Measurements from ENCODE around the gene LDLRAD4. TPM values are rescaled to one million over a fixed set of nuclear protein-coding genes. Genes with fewer than 3 reads are reported as not detected.
"Not testable (repeated sequence)": the region's sequence is repeated elsewhere in the genome, so short reads cannot be mapped to it uniquely, and the experiment has no call there.

LDLRAD4 gene
- total RNA-seq, 4 donors from 2014 or later, result 14.0 to 36.9 (median 29.3) TPM

DNA sequence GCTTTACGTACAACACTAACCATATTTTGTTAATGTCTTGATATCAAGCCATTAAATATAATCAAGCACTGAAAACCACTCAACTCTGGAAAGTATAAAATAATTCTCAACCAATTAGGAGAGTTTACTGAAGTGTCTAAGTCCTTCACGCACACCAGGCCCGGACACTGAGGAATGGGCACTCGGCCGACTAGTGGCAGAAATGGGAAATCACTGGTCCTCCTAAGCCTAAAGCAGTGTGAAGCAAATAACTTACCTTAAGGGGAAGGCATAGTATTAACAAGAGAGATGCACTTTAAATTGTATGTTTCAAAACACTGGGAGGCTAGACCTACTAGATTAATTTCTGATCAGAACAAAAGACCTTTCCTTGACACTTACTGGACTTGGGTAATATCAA, 462.1 kb downstream of the LDLRAD4 start:
- Histone ChIP-seq H3K9me3 (no peaks in the 10 kb centered on the region), H3K4me3 (no peak overlapping the region), H3K27ac (no peak overlapping the region), H3K27me3 (no peaks in the 10 kb centered on the region), H3K4me1 (peaks cover 0 to 5% (median 0%) of the 10 kb centered on the region in 4 donors), H3K36me3 (no peaks in the 10 kb centered on the region)
- WGBS, 2 donors, result 74 to 76% methylated on average over 5 of the region's 5 CpGs
- DNase-seq (ENCODE audit: low spot score in 2 of 2), result no peak
- TF ChIP-seq, protein P1, sequence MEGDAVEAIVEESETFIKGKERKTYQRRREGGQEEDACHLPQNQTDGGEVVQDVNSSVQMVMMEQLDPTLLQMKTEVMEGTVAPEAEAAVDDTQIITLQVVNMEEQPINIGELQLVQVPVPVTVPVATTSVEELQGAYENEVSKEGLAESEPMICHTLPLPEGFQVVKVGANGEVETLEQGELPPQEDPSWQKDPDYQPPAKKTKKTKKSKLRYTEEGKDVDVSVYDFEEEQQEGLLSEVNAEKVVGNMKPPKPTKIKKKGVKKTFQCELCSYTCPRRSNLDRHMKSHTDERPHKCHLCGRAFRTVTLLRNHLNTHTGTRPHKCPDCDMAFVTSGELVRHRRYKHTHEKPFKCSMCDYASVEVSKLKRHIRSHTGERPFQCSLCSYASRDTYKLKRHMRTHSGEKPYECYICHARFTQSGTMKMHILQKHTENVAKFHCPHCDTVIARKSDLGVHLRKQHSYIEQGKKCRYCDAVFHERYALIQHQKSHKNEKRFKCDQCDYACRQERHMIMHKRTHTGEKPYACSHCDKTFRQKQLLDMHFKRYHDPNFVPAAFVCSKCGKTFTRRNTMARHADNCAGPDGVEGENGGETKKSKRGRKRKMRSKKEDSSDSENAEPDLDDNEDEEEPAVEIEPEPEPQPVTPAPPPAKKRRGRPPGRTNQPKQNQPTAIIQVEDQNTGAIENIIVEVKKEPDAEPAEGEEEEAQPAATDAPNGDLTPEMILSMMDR (IDR thresholded peaks at IDR 0.05), result peak in 2 of 5 experiments; percentile 18 to 29
- no peak for TF ChIP-seq EP300 (IDR thresholded peaks at IDR 0.05)

DNA sequence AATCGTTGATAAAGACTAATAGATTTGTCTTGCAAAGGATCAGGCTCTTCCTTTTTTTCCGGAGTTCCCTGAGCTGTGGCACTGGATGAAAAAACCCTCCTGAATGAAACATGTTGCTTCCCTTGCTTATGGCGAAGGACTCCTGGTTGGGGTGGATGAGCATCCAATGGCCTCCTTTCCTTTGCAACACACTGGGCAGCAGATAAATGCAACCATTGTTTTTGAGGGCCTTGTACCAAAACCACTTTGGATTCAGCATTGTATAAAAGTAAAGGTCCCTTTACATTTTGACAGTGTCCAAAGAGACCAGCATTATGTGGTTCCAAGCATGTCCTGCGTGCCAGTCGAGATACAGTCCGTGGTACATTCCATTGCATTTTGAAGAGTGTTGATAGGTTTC, 463.1 kb downstream of the LDLRAD4 start:
- H3K36me3 ChIP-seq, result no peaks in the 10 kb centered on the region
- TF ChIP-seq EP300 (IDR thresholded peaks at IDR 0.05), result no peak
- TF ChIP-seq POLR2A (IDR thresholded peaks at IDR 0.05), result no peak
- TF ChIP-seq, protein P1 (IDR thresholded peaks at IDR 0.05), result no peak

DNA sequence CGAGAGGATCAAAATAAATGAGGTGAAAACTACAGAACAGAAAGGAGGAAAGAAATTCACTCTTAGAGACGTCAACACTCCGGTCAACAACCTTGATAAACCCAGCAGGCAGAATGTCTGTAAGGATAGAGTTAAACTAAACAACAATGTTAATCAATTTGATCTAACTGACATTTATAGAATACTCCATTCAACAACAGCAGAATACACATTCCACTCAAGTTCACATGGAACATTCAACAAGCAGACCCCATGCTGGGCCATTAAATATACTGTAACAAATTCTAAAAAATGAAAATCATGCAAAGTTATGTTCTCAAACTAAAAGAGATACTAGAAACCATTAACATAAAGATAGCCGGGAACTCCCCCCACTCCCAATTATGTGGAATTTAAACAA, 466.0 kb downstream of the LDLRAD4 start:
- H3K9me3 ChIP-seq, result peaks cover 0 to 3% (median 0%) of the 10 kb centered on the region in 4 donors
- TF ChIP-seq, protein P1 (IDR thresholded peaks at IDR 0.05), result no peak
- TF ChIP-seq EP300 (IDR thresholded peaks at IDR 0.05), result no peak
- TF ChIP-seq POLR2A (IDR thresholded peaks at IDR 0.05), result no peak

More for the DNA sequence above, 463.1 kb downstream of the LDLRAD4 start:
- Histone ChIP-seq H3K4me3 (no peak overlapping the region), H3K4me1 (peaks cover 0 to 8% (median 0%) of the 10 kb centered on the region in 4 donors), H3K9me3 (no peaks in the 10 kb centered on the region), H3K27ac (no peak overlapping the region), H3K27me3 (no peaks in the 10 kb centered on the region)
- no peak for DNase-seq (ENCODE audit: low spot score in 2 of 2)
- WGBS, 2 donors, result 66 to 68% methylated on average over 6 of the region's 6 CpGs

DNA sequence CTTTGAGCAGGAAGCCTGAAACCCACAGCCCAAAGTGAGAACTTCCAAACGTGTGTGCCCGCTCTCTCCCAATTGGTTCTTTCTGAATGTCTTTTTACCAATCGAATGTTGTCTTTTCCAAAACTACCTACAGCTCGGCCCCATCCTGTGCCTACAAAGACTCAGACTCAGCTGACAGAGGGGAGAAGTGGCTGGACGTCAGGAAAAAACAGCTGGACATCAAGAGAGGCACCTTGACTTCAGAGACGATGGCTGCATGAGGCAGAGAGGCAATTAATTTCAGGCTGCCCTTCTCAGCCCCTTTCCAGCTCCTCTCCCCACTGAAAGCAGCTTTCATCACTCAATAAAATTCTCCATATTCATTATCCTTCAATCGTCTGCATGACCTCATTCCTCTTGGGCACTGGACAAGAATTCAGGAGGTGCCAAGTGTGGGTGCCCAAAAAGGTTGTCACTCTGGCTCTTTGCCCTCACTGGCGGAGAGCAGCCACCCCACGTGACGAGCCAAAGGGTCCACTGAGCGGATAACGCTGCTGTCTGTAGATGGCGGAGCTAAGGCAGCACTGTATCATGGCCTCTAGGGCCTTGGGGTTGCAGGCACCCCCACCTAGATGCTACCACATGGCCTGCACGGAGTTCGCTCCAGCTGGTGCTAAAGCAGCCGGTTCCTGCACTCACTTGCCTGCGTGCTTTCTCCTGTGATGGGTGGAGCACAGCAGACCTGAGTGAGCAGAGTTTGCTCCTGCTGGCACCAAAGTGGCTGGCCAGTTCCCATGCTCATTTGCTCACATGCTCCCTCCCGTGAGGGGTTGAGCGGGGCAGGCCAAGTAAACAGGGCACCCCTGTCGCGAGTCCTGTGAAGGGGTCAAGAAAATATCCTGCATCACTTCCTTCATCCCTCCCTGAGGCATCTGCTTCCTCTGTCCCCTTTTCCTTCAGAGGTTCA, 469.9 kb downstream of the LDLRAD4 start:
- no peak overlapping the region for H3K4me3 ChIP-seq
- no peak overlapping the region for H3K27ac ChIP-seq
- no peak for DNase-seq (ENCODE audit: low spot score in 2 of 2)
- H3K9me3 ChIP-seq, result peaks cover 0 to 3% (median 0%) of the 10 kb centered on the region in 4 donors
- peaks cover 0 to 4% (median 0%) of the 10 kb centered on the region in 4 donors for H3K4me1 ChIP-seq
- peaks cover 0 to 7% (median 0%) of the 10 kb centered on the region in 3 donors for H3K36me3 ChIP-seq
- 86 to 88% methylated on average over 16 to 21 of the region's 21 CpGs for WGBS, 2 donors
- no peak for TF ChIP-seq POLR2A (IDR thresholded peaks at IDR 0.05)
- no peak for TF ChIP-seq EP300 (IDR thresholded peaks at IDR 0.05)
- TF ChIP-seq, protein P1 (IDR thresholded peaks at IDR 0.05), result no peak
- no peaks in the 10 kb centered on the region for H3K27me3 ChIP-seq

More for the DNA sequence above, 466.0 kb downstream of the LDLRAD4 start:
- Histone ChIP-seq H3K4me1 (peaks cover 0 to 9% (median 0%) of the 10 kb centered on the region in 4 donors), H3K36me3 (peaks cover 0 to 7% (median 0%) of the 10 kb centered on the region in 3 donors), H3K27ac (no peak overlapping the region), H3K4me3 (no peak overlapping the region), H3K27me3 (no peaks in the 10 kb centered on the region)
- 73 to 77% methylated on average over 4 of the region's 4 CpGs for WGBS, 2 donors
- DNase-seq (ENCODE audit: low spot score in 2 of 2), result no peak

DNA sequence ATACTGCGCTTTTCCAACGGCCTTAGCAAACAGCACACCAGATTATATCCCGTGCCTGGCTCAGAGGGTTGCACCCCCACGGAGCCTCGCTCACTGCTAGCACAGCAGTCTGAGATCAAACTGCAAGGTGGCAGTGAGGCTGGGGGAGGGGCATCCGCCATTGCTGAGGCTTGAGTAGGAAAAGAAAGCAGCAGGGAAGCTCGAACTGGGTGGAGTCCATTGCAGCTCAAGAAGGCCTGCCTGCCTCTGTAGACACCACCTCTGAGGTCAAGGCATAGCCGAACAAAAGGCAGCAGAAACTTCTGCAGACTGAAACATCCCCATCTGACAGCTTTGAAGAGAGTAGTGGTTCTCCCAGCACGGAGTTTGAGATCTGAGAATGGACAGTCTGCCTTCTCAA, 471.5 kb downstream of the LDLRAD4 start:
- not testable (repeated sequence) for H3K27me3 ChIP-seq; H3K4me3 ChIP-seq; H3K27ac ChIP-seq; H3K4me1 ChIP-seq; H3K36me3 ChIP-seq; DNase-seq (ENCODE audit: low spot score in 2 of 2); H3K9me3 ChIP-seq
- WGBS, 2 donors, result 91 to 98% methylated on average over 9 of the region's 9 CpGs

DNA sequence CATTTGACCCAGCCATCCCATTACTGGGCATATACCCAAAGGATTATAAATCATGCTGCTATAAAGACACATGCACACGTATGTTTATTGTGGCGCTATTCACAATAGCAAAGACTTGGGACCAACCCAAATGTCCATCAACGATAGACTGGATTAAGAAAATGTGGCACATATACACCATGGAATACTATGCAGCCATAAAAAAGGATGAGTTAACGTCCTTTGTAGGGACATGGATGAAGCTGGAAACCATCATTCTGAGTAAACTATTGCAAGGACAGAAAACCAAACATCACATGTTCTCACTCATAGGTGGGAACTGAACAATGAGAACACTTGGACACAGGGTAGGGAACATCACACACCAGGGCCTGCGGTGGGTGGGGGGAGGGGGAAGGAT, 476.8 kb downstream of the LDLRAD4 start:
- H3K4me3 ChIP-seq; H3K9me3 ChIP-seq; H3K27ac ChIP-seq; H3K4me1 ChIP-seq; H3K27me3 ChIP-seq; H3K36me3 ChIP-seq; DNase-seq (ENCODE audit: low spot score in 2 of 2): not testable (repeated sequence)
- 95 to 97% methylated on average over 5 of the region's 5 CpGs for WGBS, 2 donors

Data from tibial nerve (tissue), 4 donors.